Left hindlimb (tissue), 1 donor: ENCODE results near the gene HGD.
"Not testable (repeated sequence)": the region's sequence is repeated elsewhere in the genome, so short reads cannot be mapped to it uniquely, and the experiment has no call there.

Experiments used
- DNase-seq: peaks from one replicate; pipeline ENCODE4 v3.0.0-alpha.2; 2018

Gene HGD

DNA sequence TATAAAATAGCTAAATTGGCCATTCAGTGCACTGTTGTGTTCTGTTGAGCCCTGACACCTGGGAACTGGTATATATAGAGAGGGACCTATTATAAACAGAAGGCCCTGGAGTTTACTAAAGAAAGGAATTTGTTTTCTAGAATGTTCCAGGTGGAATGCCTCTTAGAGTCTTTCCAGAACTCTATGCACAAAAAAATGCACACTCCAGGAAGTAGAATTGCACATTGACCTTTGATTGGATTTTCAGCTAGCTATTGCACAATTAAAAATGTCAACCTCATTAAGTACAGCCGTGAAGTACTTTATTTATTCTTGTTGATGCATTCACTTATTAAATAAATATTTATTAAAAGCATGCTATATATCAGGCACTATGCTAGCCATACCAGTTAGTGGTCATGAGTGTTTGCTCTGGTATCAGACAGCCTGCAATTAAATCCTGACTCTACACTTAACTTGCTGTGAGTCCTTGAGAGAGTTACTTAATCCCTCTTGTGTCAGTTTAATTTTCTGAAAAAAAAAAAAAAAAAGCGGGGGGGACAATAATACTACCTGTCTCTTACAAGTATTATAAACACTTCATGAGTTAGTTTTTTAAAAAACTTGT, 45.1 kb downstream of the HGD start:
- DNase-seq, result no peak

DNA sequence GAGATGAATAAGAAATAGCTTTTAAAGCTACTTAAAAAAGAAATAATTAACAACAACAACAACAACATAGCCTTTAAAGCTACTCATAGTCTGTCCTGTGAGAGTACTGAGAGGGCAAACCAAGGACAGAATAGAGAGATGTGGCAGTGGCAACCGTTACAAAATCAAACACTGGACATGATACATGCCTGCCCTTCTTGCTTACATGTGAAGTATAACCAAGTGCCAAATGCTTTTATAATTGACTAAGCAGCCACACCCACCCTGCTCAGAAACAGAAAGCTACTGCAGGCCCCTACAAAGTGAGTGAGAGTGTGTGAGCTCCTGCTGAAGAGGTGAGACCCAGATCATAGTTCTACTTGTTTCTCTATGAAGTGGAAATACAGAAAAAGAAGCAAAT, 47.5 kb downstream of the HGD start:
- DNase-seq, result no peak

- no peak for DNase-seq
These were observed 56.9 kb downstream of the HGD start for GRCh38 chr3:120625159-120625586.

- DNase-seq, result no peak
These were observed 58.3 kb downstream of the HGD start for GRCh38 chr3:120623727-120624093.

DNA sequence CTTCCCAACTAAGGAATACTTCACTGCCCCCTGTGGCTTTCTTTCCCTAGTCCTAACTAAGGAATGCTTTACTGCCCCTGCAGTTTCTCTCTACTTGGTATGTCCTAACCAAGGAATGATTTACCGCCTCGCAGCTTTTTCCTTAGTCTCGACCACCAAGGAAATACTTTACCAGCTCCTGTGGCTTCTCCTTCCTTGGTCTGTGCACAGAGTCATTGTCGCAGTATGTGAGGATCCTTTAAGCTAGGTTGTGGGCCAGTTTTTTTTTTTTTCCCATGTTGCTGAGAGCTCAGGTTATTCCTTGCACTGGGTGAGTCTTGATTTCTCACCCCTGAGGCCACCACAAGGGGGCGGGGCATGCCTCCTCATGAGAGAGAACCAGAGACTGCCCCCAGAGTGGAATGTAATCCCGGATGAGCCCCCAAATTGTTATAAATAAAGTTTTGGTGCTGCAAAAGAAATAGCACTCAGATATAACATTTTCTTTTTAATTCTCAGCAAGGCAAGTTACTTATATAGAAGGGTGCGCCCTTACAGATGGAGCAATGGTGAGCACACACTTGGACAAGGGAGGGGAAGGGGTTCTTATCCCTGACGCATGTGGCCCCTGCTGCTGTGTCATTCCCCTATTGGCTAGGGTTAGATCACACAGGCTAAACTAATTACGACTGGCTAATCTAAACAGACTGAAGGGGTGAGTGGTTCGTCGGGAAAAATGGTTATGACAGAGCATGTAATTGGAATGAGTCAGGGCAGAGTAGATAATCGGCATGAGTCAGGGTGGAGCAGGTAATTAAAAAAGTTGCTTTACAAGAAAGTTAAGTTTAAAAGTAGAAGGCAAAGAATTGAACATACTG, 58.9 kb downstream of the HGD start:
- no peak for DNase-seq

DNA sequence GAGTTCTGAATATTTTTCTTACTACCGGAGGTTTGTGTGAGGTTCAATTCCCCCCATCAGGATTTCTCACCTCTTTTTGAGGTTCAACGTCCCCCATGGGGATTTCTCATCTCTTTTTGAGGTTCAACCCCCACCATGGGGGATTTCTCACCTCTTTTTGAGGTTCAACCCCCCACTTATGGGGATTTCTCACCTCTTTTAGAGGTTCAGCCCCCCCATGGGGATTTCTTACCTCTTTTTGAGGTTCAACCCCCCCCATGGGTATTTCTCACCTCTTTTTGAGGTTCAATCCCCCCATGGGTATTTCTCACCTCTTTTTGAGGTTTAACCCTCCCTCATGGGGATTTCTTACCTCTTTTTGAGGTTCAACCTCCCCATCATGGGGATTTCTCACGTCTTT, 59.6 kb downstream of the HGD start:
- DNase-seq, result no peak

DNA sequence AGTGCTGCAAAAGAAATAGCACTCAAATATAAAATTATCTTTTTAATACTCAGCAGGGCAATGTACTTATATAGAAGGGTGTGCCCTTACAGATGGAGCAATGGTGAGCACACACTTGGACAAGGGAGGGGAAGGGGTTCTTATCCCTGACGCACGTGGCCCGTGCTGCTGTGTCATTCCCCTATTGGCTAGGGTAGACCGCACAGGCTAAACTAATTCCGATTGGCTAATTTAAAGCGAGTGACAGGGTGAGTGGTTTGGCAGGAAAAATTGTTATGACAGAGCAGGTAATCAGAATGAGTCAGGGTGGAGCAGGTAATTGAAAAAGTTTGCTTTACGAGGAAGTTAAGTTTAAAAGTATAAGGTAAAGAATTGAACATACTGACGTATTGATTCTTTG, 65.3 kb downstream of the HGD start:
- not testable (repeated sequence) for DNase-seq

- DNase-seq, result no peak
These were observed 66.0 kb downstream of the HGD start for GRCh38 chr3:120615847-120616609.

DNA sequence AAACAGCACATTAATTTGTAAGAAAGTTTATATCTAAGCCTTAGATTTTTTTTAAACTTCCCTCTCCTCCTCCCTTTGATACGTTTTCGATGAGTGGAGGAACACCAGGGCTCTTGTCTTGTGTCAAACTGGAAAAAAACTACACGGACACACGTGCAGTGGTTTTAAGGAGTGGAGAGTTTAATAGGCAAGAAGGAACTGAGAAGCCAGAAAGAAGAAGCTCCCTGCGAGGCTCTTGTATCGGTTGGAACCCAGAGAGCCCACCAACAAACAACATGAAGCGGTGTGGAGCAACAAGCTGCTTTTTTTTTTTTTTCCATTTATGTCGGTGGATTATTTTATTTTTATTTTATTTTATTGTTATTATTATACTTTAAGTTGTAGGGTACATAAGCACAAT, 67.3 kb downstream of the HGD start:
- no peak for DNase-seq

GRCh38 chr3:120608506-120608905, 73.5 kb downstream of the HGD start:
- no peak for DNase-seq

DNA sequence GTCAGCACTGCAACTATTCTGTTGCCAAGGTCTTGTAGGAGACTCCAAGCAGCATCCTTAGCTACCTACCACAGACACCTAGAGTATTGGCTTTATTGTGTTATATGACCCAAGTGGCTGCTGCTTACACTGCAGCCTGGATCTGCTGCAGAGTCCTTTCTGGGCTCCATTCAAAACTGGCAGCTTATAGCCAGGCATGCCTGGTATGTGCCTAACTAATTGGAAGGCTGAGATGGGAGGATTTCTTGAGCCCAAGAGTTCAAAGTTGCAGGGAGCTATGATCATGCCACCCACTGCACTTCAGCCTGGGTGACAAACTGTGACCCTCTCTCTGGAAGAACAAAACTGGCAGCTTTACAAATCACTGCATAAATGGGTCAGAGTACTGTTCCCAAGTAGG, 77.3 kb downstream of the HGD start:
- DNase-seq, result no peak

DNA sequence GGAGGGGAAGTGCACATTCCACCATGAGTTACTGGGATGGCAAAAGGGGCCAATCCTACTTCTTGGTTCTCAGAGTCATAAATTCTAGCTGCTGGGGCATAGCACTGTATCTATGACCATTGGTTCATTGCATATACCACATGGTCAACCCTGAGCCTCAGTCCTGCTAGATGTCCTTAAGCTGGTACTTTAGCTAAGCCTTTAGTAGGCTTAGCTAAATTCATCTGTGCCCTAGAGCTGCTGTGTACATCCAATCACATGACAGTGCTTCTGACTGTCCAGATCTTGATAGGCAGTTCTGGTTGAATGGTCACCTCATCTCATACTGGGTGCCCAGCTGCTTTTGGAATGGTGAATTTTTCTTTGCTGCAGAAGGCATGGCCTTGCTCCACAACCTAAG, 77.7 kb downstream of the HGD start:
- DNase-seq, result no peak

DNA sequence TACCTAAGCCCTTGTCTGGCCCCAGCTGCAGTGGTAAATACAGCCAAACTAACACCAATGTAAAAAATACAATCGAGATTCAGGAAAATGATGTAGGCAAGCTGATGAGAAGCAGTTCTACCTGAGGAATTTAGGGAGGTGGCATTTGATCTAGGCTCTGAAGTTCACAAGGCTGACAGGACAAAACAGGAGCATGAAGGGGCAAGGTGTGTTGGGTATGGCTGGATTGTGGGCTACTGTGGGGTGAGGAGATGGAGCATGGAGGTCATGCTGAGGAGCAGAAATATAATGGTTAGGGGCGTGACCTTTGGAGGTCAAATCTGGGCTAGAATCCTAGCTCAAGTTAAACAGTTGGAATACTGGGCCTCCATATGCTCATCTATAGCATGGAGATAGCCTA, 79.4 kb downstream of the HGD start:
- DNase-seq, result no peak

DNA sequence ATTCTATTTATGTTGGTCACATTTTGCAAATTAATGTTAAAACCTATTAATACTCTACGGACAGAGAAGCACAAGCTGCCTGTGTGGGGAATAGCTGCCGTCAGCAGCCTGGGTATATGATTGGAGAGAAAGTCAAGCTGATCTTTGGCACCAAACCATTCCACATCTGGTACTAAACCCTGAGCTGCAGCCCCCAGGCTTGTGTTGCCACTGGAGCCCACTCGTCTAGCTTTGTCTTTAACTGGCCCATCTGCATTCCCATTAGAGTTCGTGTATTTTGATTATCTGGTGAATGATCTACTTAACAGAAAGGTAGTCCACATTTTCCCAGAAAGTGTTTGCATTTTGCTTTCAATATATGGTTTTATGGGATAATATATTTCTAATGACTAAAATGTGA, 80.5 kb downstream of the HGD start:
- DNase-seq, result no peak

- no peak for DNase-seq
These were observed 82.8 kb downstream of the HGD start for GRCh38 chr3:120599211-120599610.

- no peak for DNase-seq
These were observed 84.5 kb downstream of the HGD start for GRCh38 chr3:120597445-120598049.

DNA sequence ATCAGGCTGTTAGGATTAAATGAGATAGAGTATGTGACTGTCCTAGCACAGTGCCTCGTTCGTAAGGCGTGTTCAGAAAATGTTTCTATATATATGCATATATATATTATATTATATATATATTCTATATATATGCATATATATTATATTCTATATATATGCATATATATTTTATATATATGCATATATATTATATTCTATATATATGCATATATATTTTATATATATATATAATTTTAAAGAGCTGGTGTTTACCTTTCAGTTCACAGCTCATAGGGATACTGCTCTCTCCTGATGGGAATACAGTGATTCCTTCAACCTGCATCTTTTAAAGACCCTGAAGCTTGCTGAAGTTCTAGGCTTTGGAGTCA, 85.2 kb downstream of the HGD start:
- no peak for DNase-seq

- peak; percentile 97 for DNase-seq
These were observed 85.8 kb downstream of the HGD start, which contains the start of gene NDUFB4 for GRCh38 chr3:120596116-120596852. Gene NDUFB4 (plus strand): TSS chr3:120596336. CDS start chr3:120596360, 24 bp downstream.

- no peak for DNase-seq
These were observed 86.3 kb downstream of the HGD start for GRCh38 chr3:120595788-120596115.

DNA sequence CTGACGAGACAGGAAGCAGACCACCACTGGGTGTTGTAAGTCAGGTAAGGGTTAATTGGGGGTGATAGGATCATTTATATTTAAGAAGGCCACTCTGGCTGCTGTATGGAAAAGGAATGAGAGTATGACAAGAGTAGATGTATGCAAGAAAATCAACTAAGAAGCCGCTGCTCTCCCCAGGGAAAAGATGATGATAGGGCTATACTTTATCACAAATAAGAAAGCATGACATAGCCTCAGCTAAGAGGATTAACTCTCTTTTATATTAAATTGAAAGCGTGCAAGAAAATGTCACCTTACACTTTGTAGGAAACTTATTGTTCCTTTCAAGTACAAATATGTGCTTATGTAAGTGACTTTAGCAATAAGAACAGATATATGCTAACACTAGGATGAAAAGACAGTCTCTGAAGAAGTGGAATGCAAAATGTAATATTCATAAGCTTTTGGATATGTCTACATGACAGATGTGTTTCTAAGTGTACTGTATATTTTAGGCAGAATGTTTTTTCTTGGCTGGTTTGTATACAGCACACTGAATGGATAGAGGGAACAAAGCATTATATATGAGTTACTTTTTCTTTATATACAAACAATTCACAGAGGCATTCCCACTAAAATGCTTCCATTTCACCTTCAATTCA, 94.6 kb downstream of the HGD start:
- DNase-seq, result no peak
